SHP77 (cell line): ENCODE data around the gene SSTR4.
"Not testable (repeated sequence)": the region's sequence is repeated elsewhere in the genome, so short reads cannot be mapped to it uniquely, and the experiment has no call there.

Experiments
- DNase-seq, 2 experiments: peaks; one replicate each; lab custom pipeline; 2025; lab: John Stamatoyannopoulos, UW

SSTR4 gene

GRCh38 chr20:23034721-23035671 lies at the start of gene SSTR4:
Gene SSTR4 (plus strand): TSS chr20:23035312. CDS start chr20:23035484, 172 bp downstream.
- DNase-seq, result no peak

- DNase-seq, result no peak
These were observed 48.5 kb upstream of the SSTR4 start for GRCh38 chr20:22986601-22987000.

- DNase-seq, result not testable (repeated sequence)
These were observed 43.7 kb upstream of the SSTR4 start for GRCh38 chr20:22991424-22991823.

- DNase-seq, result no peak
These were observed 41.3 kb upstream of the SSTR4 start for GRCh38 chr20:22993823-22994222.

- DNase-seq, result no peak
These were observed 39.2 kb upstream of the SSTR4 start for GRCh38 chr20:22995923-22996322.

- no peak for DNase-seq
These were observed 36.6 kb upstream of the SSTR4 start for GRCh38 chr20:22998476-22998875.

GRCh38 chr20:22999756-23000155 lies 35.4 kb upstream of the SSTR4 start:
- DNase-seq, result no peak

GRCh38 chr20:23000232-23000947 lies 34.7 kb upstream of the SSTR4 start:
- no peak for DNase-seq

- DNase-seq, result no peak
These were observed 32.8 kb upstream of the SSTR4 start for GRCh38 chr20:23002276-23002675.

GRCh38 chr20:23003077-23003635 lies 32.0 kb upstream of the SSTR4 start:
- no peak for DNase-seq

- DNase-seq, result no peak
These were observed 31.1 kb upstream of the SSTR4 start for GRCh38 chr20:23003881-23004460.

- no peak for DNase-seq
These were observed 29.3 kb upstream of the SSTR4 start for GRCh38 chr20:23005776-23006175.

- no peak for DNase-seq
These were observed 27.6 kb upstream of the SSTR4 start for GRCh38 chr20:23007462-23007861.

- DNase-seq, result no peak
These were observed 27.0 kb upstream of the SSTR4 start for GRCh38 chr20:23007886-23008655.

- no peak for DNase-seq
These were observed 26.4 kb upstream of the SSTR4 start for GRCh38 chr20:23008667-23009066.

- DNase-seq, result no peak
These were observed 25.5 kb upstream of the SSTR4 start for GRCh38 chr20:23009636-23010035.

GRCh38 chr20:23010096-23010495 lies 25.0 kb upstream of the SSTR4 start:
- DNase-seq, result no peak

- no peak for DNase-seq
These were observed 23.9 kb upstream of the SSTR4 start for GRCh38 chr20:23011008-23011721.

GRCh38 chr20:23013429-23013828 lies 21.7 kb upstream of the SSTR4 start:
- DNase-seq, result no peak

- no peak for DNase-seq
These were observed 17.6 kb upstream of the SSTR4 start for GRCh38 chr20:23017516-23017915.

- DNase-seq, result no peak
These were observed 16.7 kb upstream of the SSTR4 start for GRCh38 chr20:23018432-23018831.
